ENCODE measurements around the gene IQSEC1.

DNA sequence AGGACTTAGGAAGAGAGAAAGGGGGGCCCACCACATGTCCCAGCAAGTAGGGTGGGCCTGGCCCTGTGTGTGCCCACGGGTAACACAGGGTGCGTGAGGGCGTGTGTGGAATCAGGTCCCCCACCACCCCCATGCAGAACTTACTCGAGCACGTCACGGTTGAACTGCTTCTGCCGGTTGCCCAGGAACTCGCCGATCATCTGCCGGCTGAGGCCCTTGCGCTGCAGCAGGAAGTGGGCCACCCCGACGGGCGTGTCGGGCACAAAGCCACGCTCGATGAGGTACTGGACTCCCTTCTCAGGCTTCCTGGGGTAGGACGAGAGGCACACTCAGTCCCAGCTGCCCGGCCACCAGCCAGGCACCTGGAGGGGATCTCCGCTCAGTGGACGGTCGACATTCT, 148.8 kb downstream of the IQSEC1 start:
- TF ChIP-seq, protein P1, sequence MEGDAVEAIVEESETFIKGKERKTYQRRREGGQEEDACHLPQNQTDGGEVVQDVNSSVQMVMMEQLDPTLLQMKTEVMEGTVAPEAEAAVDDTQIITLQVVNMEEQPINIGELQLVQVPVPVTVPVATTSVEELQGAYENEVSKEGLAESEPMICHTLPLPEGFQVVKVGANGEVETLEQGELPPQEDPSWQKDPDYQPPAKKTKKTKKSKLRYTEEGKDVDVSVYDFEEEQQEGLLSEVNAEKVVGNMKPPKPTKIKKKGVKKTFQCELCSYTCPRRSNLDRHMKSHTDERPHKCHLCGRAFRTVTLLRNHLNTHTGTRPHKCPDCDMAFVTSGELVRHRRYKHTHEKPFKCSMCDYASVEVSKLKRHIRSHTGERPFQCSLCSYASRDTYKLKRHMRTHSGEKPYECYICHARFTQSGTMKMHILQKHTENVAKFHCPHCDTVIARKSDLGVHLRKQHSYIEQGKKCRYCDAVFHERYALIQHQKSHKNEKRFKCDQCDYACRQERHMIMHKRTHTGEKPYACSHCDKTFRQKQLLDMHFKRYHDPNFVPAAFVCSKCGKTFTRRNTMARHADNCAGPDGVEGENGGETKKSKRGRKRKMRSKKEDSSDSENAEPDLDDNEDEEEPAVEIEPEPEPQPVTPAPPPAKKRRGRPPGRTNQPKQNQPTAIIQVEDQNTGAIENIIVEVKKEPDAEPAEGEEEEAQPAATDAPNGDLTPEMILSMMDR (IDR thresholded peaks at IDR 0.05) = no peak
- TF ChIP-seq POLR2A (IDR thresholded peaks at IDR 0.05) = no peak

All from prostate gland (tissue), 2 donors.